C4-2B (cell line): Measurements from ENCODE around the gene MED1.

Experiments used
- ZFX ChIP-seq: fragments of 450-650 bp; IDR thresholded peaks from 2 replicates; pipeline ENCODE4 v1.6.1; 2017
- TF ChIP-seq, protein P1 (sequence below): fragments of 450-650 bp; conservative IDR thresholded peaks from 2 replicates; pipeline ENCODE4 v1.5.1; 2017; ENCODE audit warnings: mild to moderate bottlenecking

DNA sequence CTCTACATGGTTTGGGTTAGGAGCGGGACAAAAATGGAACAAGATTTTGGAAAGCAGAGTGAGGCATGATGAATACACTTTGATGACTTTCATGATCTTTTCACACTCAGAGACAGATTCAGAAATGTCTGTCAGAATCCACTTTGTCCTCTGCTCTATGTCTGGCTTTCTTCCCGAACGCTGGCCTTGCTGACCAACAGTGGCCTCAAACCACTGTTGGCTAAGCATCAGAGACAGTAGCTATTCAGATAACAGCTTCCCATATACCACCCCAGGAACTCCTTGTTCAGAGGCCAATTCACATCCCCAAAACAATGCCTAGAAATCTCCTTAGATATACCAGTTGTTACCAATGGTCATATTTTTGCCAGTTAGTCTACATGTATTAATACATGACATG lies 90.5 kb downstream of the MED1 start:
- TF ChIP-seq, protein P1, sequence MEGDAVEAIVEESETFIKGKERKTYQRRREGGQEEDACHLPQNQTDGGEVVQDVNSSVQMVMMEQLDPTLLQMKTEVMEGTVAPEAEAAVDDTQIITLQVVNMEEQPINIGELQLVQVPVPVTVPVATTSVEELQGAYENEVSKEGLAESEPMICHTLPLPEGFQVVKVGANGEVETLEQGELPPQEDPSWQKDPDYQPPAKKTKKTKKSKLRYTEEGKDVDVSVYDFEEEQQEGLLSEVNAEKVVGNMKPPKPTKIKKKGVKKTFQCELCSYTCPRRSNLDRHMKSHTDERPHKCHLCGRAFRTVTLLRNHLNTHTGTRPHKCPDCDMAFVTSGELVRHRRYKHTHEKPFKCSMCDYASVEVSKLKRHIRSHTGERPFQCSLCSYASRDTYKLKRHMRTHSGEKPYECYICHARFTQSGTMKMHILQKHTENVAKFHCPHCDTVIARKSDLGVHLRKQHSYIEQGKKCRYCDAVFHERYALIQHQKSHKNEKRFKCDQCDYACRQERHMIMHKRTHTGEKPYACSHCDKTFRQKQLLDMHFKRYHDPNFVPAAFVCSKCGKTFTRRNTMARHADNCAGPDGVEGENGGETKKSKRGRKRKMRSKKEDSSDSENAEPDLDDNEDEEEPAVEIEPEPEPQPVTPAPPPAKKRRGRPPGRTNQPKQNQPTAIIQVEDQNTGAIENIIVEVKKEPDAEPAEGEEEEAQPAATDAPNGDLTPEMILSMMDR: no peak
- no peak for TF ChIP-seq ZFX
